Lower leg skin (tissue), 4 donors: ENCODE measurements around the gene ERC2. TPM values are rescaled to one million over a fixed set of nuclear protein-coding genes. Genes with fewer than 3 reads are reported as not detected.

ENCODE experiments used
- DNase-seq, 2 donors: peaks; one replicate each; pipeline ENCODE4 v3.0.0-alpha.2; 2019; ENCODE audit warnings: low spot score in 2 of 2
- H3K4me3 ChIP-seq: fragments of 200-600 bp; sonication (generic); 2 replicates; pipeline ENCODE4 v1.5.1; 2017; ENCODE audit warnings: mild to moderate bottlenecking, low read depth; ENCODE audit not compliant: poor library complexity, severe bottlenecking
- CTCF ChIP-seq, 3 donors: fragments of 450-650 bp; IDR thresholded peaks; one replicate each; pipeline ENCODE4 v1.5.1; 2016; ENCODE audit warnings: antibody characterized with exemption in 3 of 3, mild to moderate bottlenecking in 3 of 3, moderate library complexity in 2 of 3
- POLR2A ChIP-seq, 2 donors: fragments of 450-650 bp; IDR thresholded peaks; one replicate each; pipeline ENCODE4 v1.6.1; 2016 to 2017; ENCODE audit warnings: antibody characterized with exemption in 2 of 2, mild to moderate bottlenecking in 1 of 2, moderate library complexity in 1 of 2
- WGBS, 2 donors: methylation state at CpG; one replicate each; pipeline ENCODE4 v1.1.5; 2018; 5-methylcytosine and 5-hydroxymethylcytosine counted together
- intact Hi-C: fragments of 100-400 bp; cut with DNase I; formaldehyde crosslinking; loops from one replicate; pipeline ENCODE4 v1.15.0; 2023; ENCODE audit warnings: low total_unique reads
- total RNA-seq, 4 donors: library from RNA; depleted of rRNA; stranded (reverse); fragments of >200 nt; gene quantifications; one replicate each; pipeline ENCODE4 v1.1.0, GENCODE V29; 2016

ERC2 gene
- total RNA-seq, 4 donors from 2014 or later, result 0.23 to 1.3 (median 0.42) TPM; not detected in 1

GRCh38 chr3:55622116-55622515, 846.2 kb downstream of the ERC2 start:
- 93 to 94% methylated on average over 3 of the region's 3 CpGs for WGBS, 2 donors
- DNase-seq, result no peak
- no peak overlapping the region for H3K4me3 ChIP-seq
- intact Hi-C loops, result no loop called here
- no peak for TF ChIP-seq CTCF (IDR thresholded peaks at IDR 0.05)
- no peak for TF ChIP-seq POLR2A (IDR thresholded peaks at IDR 0.05)

GRCh38 chr3:55621648-55622047, 846.6 kb downstream of the ERC2 start:
- WGBS, 2 donors, result 88 to 90% methylated on average over 2 of the region's 2 CpGs
- DNase-seq, result no peak
- H3K4me3 ChIP-seq, result no peak overlapping the region
- TF ChIP-seq CTCF (IDR thresholded peaks at IDR 0.05), result no peak
- no peak for TF ChIP-seq POLR2A (IDR thresholded peaks at IDR 0.05)
- intact Hi-C loops, result no loop called here

- intact Hi-C loops, result no loop called here
- no peak overlapping the region for H3K4me3 ChIP-seq
- TF ChIP-seq POLR2A (IDR thresholded peaks at IDR 0.05) (no peak), CTCF (IDR thresholded peaks at IDR 0.05) (no peak)
- DNase-seq, result no peak
- WGBS, 2 donors, result 76 to 82% methylated on average over 3 of the region's 3 CpGs
Observed at GRCh38 chr3:55621026-55621422, 847.2 kb downstream of the ERC2 start.

- TF ChIP-seq POLR2A (IDR thresholded peaks at IDR 0.05) (no peak), CTCF (IDR thresholded peaks at IDR 0.05) (no peak)
- intact Hi-C loops, result no loop called here
Observed at GRCh38 chr3:55620351-55621025, 847.8 kb downstream of the ERC2 start.

GRCh38 chr3:55619046-55619808, 849.0 kb downstream of the ERC2 start:
- intact Hi-C loops, result no loop called here
- DNase-seq, result no peak
- no peak overlapping the region for H3K4me3 ChIP-seq
- 59 to 68% methylated on average over 10 of the region's 10 CpGs for WGBS, 2 donors
- no peak for TF ChIP-seq POLR2A (IDR thresholded peaks at IDR 0.05)
- TF ChIP-seq CTCF (IDR thresholded peaks at IDR 0.05), result no peak

More at GRCh38 chr3:55620351-55621025, 847.8 kb downstream of the ERC2 start:
- no peak for DNase-seq
- WGBS, 2 donors, result 68 to 80% methylated on average over 12 of the region's 12 CpGs
- H3K4me3 ChIP-seq, result no peak overlapping the region
